GM18505 (cell line): ENCODE data around the gene STARD8.
"Not testable (repeated sequence)": the region's sequence is repeated elsewhere in the genome, so short reads cannot be mapped to it uniquely, and the experiment has no call there.

Experiments used
- ATAC-seq: cut with Tn5 transposase; IDR thresholded peaks from one replicate; pipeline ENCODE4 v1.9.1; 2021; ENCODE audit not compliant: unreplicated experiment
- POLR2A ChIP-seq: IDR thresholded peaks from 4 replicates; pipeline ENCODE4 v1.6.1; 2011; ENCODE audit warnings: borderline replicate concordance; ENCODE audit not compliant: insufficient read depth, insufficient read length; ENCODE audit errors: extremely low read depth

Gene STARD8

GRCh38 chrX:68735266-68735665 is 87.8 kb downstream of the STARD8 start:
- ATAC-seq = no peak
- TF ChIP-seq POLR2A = no peak

GRCh38 chrX:68741864-68742263 is 94.4 kb downstream of the STARD8 start:
- ATAC-seq = not testable (repeated sequence)

DNA sequence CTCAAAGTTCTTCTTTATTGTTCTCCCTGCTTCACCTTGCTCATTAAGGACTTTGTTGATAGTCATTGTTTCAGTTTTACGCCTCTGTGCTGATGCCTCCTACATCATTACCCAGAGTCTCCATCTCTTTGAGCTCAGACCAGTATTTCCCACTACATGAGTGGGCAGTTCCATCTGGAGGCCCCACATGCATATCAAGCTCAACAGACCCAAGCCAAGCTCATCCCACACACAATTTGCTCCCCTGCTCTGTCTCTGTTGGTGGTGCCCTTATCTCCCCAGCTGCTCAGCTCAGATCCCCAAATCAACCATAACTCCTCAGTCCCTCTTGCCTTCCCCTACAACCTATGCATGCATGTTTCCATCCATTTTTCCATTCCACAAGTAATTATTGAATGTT is 96.3 kb downstream of the STARD8 start:
- TF ChIP-seq POLR2A = no peak
- no peak for ATAC-seq

GRCh38 chrX:68746988-68747387 is 99.5 kb downstream of the STARD8 start:
- TF ChIP-seq POLR2A = no peak

GRCh38 chrX:68748030-68748429 is 100.6 kb downstream of the STARD8 start:
- no peak for ATAC-seq
- no peak for TF ChIP-seq POLR2A

More at GRCh38 chrX:68746988-68747387, 99.5 kb downstream of the STARD8 start:
- no peak for ATAC-seq

GRCh38 chrX:68749426-68749825 is 102.0 kb downstream of the STARD8 start:
- no peak for TF ChIP-seq POLR2A

GRCh38 chrX:68750316-68750715 is 102.8 kb downstream of the STARD8 start:
- no peak for ATAC-seq
- no peak for TF ChIP-seq POLR2A

More at GRCh38 chrX:68749426-68749825, 102.0 kb downstream of the STARD8 start:
- no peak for ATAC-seq

DNA sequence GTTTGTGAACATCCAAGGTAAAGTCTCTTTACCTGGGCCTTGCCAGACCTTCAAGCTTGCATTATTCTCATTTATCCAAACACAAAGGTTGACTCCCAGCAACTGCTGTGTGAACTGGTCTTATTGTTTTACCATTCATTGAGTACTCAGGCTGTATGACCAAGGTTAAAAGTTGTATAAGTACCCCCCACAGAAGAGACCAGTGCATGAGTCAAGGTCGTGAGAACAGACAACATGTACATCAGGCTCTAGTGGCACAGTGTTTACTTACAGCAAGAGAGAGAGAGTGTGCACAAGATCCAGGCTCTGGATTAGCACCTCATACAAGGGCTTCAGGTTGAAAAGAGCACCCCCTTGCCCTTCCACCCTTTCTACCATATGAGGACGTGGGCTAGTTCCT is 103.9 kb downstream of the STARD8 start:
- TF ChIP-seq POLR2A = no peak
- ATAC-seq = no peak

- no peak for ATAC-seq
- TF ChIP-seq POLR2A = no peak
These were observed 105.8 kb downstream of the STARD8 start for GRCh38 chrX:68753218-68753617.

GRCh38 chrX:68754406-68754805 is 106.9 kb downstream of the STARD8 start:
- no peak for TF ChIP-seq POLR2A
- ATAC-seq = no peak

GRCh38 chrX:68755616-68756125 is 108.2 kb downstream of the STARD8 start:
- ATAC-seq = no peak
- TF ChIP-seq POLR2A = no peak

- ATAC-seq = no peak
- TF ChIP-seq POLR2A = no peak
These were observed 109.9 kb downstream of the STARD8 start for GRCh38 chrX:68757331-68757730.

GRCh38 chrX:68757731-68758130 is 110.3 kb downstream of the STARD8 start:
- no peak for TF ChIP-seq POLR2A
- ATAC-seq = no peak

DNA sequence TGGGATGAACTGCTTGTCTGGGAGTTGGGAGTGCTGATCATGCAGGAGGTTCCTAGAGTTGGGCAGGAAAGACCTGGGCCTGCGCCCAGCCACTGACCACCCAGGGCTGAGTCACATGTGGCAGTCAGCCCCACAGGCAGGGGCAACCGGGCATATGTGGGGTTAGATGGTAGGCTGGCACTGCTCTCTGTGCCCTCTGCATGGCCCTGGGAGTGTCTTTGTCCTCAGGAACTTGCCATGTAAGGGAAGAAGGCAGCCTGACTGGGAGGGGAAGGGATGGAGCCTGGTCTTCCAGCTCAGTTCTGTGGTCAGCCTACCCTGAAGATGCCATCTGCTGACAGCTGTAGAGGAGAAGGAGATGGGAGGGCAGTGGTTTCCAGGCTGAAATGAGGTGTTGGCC is 111.2 kb downstream of the STARD8 start:
- ATAC-seq = no peak
- no peak for TF ChIP-seq POLR2A

DNA sequence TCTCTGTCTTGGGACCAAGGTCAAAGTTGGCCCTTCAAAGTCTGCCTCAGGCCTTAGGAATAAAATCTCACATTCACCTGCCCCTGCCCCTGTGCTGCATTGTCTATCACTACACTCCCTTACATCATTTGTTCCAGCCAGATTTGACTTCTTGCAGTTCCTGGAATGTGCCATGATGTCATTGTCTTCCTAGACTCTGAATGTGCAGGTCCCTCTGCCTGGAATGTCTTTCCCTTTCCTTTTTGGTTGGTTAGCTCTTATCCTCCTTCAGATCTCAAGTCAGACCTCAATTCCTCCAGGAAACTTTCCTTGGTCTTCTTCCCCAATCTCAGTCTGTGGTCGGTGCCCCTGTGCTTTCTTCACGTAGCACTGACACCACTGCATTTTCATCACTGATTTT is 113.6 kb downstream of the STARD8 start:
- no peak for TF ChIP-seq POLR2A
- no peak for ATAC-seq

- TF ChIP-seq POLR2A = no peak
- ATAC-seq = no peak
These were observed 115.3 kb downstream of the STARD8 start for GRCh38 chrX:68762766-68763165.

- ATAC-seq = no peak
- no peak for TF ChIP-seq POLR2A
These were observed 116.0 kb downstream of the STARD8 start for GRCh38 chrX:68763481-68763880.
